GM12891 (cell line): ENCODE measurements around the gene PLPPR4.

Source experiments
- DNase-seq: peaks from one replicate; pipeline ENCODE4 v3.0.0; 2011; ENCODE audit warnings: low spot score; ENCODE audit not compliant: insufficient read length
- FAIRE-seq: peaks from 2 replicates; lab custom pipeline; 2011; peaks lifted over from hg19 to GRCh38; lab: Jason Lieb, UNC
- PAX5 ChIP-seq: IDR thresholded peaks from 2 replicates; pipeline ENCODE4 v1.6.1; 2011; ENCODE audit warnings: low read length, moderate library complexity, mild to moderate bottlenecking; ENCODE audit not compliant: insufficient read depth, severe bottlenecking
- POLR2A ChIP-seq: IDR thresholded peaks from 2 replicates; pipeline ENCODE4 v1.6.1; 2011; ENCODE audit warnings: low read depth, low read length, control low read depth
- POLR2AphosphoS5 ChIP-seq: IDR thresholded peaks from 2 replicates; pipeline ENCODE4 v1.6.1; 2011; ENCODE audit warnings: low read depth, low read length, control low read depth
- POU2F2 ChIP-seq: IDR thresholded peaks from 2 replicates; pipeline ENCODE4 v1.6.1; 2011; ENCODE audit warnings: low read depth, mild to moderate bottlenecking, control low read depth, low read length, moderate library complexity
- SPI1 ChIP-seq: IDR thresholded peaks from 2 replicates; pipeline ENCODE4 v1.6.1; 2011; ENCODE audit warnings: low read depth, low read length, control low read depth
- TAF1 ChIP-seq: IDR thresholded peaks from 2 replicates; pipeline ENCODE4 v1.6.1; 2011; ENCODE audit warnings: low read depth, low read length, control low read depth

Gene PLPPR4

DNA sequence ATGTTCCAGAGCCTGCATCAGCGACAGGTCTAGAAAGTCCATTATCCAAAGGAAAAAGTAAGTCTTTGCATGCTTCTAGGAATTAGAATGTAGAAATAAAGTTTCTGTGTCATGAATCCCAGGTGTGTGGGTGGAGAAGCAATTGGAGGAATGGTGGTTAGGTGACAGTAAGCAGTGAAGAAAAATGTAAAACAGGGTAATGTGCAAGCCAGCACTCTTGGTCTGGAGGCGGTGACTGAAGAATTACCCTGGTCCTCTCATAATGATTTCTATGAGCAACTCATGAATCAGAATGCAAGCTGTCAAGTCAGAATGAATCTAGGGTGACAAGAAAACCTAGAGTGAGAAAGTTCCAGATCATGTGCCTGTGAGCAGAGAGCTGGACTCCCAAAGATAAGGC is 33.6 kb downstream of the PLPPR4 start:
- TF ChIP-seq POU2F2 = no peak
- no peak for TF ChIP-seq POLR2AphosphoS5
- TF ChIP-seq PAX5 = no peak
- TF ChIP-seq SPI1 = no peak
- TF ChIP-seq POLR2A = no peak
- TF ChIP-seq TAF1 = no peak
- DNase-seq = no peak
- no peak for FAIRE-seq

- no peak for FAIRE-seq
- TF ChIP-seq PAX5 (no peak), TAF1 (no peak), SPI1 (no peak), POLR2A (no peak), POU2F2 (no peak), POLR2AphosphoS5 (no peak)
- no peak for DNase-seq
Observed at GRCh38 chr1:99304725-99305282, 40.5 kb downstream of the PLPPR4 start.

DNA sequence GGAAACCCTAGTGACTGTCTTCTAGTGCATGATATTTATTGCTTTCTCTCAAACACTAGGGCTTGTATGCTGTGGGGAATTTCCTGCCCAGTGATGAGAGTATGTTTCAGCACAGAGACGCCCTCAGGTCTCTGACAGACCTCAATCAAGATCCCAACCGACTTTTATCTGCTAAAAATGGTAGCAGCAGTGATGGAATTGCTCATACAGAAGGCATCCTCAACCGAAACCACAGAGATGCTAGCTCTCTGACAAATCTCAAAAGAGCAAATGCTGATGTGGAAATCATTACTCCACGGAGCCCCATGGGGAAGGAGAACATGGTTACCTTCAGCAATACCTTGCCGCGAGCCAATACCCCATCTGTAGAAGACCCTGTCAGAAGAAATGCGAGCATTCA is 41.3 kb downstream of the PLPPR4 start:
- no peak for FAIRE-seq
- no peak for TF ChIP-seq POLR2A
- no peak for TF ChIP-seq POU2F2
- no peak for TF ChIP-seq TAF1
- no peak for TF ChIP-seq SPI1
- no peak for TF ChIP-seq PAX5
- TF ChIP-seq POLR2AphosphoS5 = no peak
- DNase-seq = no peak

DNA sequence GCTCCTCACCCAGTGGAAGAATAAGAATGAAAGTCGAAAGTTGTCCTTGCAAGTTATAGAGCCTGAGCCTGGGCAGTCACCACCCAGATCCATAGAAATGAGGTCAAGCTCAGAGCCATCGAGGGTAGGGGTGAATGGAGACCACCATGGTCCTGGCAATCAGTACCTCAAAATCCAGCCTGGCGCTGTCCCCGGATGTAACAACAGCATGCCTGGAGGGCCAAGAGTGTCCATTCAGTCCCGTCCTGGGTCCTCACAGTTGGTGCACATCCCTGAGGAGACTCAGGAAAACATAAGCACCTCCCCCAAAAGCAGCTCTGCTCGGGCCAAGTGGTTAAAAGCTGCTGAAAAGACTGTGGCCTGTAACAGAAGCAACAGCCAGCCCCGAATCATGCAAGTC is 41.8 kb downstream of the PLPPR4 start:
- DNase-seq (no peak), FAIRE-seq (no peak)
- TF ChIP-seq POU2F2 (no peak), SPI1 (no peak), POLR2A (no peak), PAX5 (no peak), POLR2AphosphoS5 (no peak), TAF1 (no peak)

- no peak for DNase-seq
- TF ChIP-seq SPI1 = no peak
- no peak for TF ChIP-seq TAF1
- no peak for TF ChIP-seq POLR2A
- no peak for TF ChIP-seq POU2F2
- no peak for TF ChIP-seq PAX5
- TF ChIP-seq POLR2AphosphoS5 = no peak
- no peak for FAIRE-seq
Observed at GRCh38 chr1:99306644-99307043, 42.4 kb downstream of the PLPPR4 start.

DNA sequence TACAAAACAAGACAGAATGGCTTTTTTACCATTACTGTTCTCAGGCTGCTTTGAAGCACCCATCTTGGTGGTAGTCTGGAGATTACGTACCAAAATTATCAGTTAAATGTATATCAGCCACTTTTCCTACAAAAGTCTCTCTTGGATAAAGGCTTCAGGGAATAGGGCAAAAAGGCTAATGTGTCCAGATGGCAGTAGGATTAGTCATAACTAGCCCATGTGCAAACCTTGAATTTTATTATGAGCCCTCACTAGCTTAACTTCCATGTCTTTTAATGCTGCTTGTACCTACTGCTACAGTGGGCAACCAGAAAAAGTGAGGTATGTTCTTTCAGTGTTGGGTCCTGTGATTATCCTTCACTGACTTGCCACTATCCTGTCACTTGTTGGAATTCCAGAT is 51.0 kb downstream of the PLPPR4 start:
- DNase-seq = no peak
- TF ChIP-seq POU2F2 = no peak
- no peak for TF ChIP-seq PAX5
- no peak for TF ChIP-seq TAF1
- TF ChIP-seq POLR2A = no peak
- no peak for TF ChIP-seq POLR2AphosphoS5
- no peak for TF ChIP-seq SPI1
- FAIRE-seq = no peak

DNA sequence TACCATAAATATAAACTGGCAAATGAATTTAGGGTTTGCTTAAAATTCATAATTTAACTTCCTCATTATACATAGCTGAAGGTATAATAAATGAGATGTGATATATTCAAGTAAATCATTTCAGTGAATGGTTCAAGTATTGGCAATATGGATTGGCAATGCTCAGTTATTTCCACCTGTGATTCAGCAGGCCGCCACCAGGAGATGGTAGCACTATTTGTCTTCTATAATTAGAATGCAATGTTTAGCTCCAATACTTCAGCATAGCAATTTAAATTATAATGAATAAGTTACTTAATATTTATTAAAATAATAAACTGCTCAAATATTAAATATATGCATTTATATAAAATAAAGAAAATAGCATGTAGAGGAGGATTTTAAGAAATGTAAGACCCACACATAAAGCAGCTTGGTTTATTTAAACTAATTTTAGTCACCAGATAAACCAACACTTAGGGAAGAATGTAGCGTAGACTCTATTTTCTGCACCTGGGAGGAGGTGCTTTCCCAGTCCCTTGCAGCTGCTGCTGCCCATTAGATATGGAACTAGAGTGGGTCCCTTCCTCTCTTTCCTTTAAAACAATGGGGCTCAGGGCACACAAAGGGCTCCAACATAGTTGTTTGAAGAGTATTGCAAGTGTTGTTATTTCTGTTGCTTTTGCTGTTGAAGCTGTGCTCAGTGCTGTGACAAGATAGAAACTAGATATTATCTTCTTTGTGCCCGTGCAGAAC is 62.1 kb downstream of the PLPPR4 start:
- no peak for FAIRE-seq
- no peak for DNase-seq
- TF ChIP-seq PAX5 (no peak), TAF1 (no peak), SPI1 (no peak), POLR2A (no peak), POU2F2 (no peak), POLR2AphosphoS5 (no peak)

GRCh38 chr1:99327357-99327756 is 63.1 kb downstream of the PLPPR4 start:
- no peak for FAIRE-seq
- TF ChIP-seq POU2F2 (no peak), SPI1 (no peak), PAX5 (no peak), POLR2AphosphoS5 (no peak), TAF1 (no peak), POLR2A (no peak)

DNA sequence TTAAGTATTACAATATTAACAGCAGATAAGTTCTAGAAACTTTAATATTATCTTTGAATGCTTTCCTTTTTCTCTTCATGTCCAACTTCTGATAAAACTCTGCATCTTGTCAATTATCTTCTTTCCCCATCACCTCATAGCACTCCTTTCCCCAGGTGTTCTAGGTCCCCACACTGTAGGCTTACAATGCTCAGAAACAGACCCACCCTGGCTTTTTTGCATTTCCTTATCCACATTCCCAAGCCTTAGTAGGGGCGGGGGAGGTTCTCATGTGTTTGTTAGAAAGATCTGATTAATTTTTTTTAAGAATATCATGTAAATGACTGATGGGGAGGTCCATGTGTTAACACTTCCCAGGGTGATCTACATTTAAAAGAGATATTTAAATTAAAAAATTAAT is 63.9 kb downstream of the PLPPR4 start:
- DNase-seq = no peak
- no peak for FAIRE-seq
- TF ChIP-seq TAF1 (no peak), POU2F2 (no peak), POLR2AphosphoS5 (no peak), PAX5 (no peak), SPI1 (no peak), POLR2A (no peak)

More at GRCh38 chr1:99327357-99327756, 63.1 kb downstream of the PLPPR4 start:
- no peak for DNase-seq

DNA sequence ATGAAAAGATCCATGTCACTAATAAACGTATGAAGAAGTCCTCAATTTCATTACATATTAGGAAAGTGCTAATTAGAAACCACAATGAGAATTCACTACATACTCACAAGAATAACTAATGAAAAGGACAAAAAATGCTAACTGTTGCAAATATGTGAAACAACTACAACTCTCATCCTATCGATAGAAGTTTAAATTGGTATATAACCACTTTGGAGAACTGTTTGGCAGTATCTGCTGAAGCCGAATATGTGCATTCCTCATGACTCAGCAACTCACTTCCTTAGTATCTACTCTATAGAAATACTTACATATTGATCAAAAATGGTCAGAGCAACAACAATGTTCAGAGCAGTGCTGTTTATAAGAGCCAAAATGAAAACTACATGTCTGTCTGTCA is 66.8 kb downstream of the PLPPR4 start:
- DNase-seq (no peak), FAIRE-seq (no peak)
- TF ChIP-seq TAF1 (no peak), SPI1 (no peak), POLR2A (no peak), PAX5 (no peak), POU2F2 (no peak), POLR2AphosphoS5 (no peak)

DNA sequence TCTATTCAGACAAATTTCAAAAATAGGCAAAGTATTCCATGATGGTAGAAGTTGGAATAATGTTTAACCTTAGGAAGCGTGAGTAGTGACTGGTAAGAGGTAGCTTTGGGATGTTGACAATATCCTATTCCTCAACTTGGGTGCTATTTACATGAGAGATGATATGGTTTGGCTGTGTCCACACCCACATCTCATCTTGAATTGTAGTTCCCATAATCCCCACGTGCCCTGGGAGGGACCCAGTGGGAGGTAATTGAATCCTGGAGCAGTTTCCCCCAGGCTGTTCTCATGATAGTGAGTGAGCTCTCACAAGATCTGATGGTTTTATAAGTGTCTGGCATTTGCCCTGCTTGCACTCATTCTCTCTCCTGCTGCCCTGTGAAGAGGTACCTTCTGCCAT is 67.3 kb downstream of the PLPPR4 start:
- no peak for DNase-seq
- TF ChIP-seq PAX5 (no peak), POLR2A (no peak), POU2F2 (no peak), SPI1 (no peak), POLR2AphosphoS5 (no peak)
- no peak for FAIRE-seq
